ENCODE data around the gene WDR44. TPM values are rescaled to one million over a fixed set of nuclear protein-coding genes. Genes with fewer than 3 reads are reported as not detected.
A peak's percentile ranks its signal among the peaks of the same experiment; 100 is the strongest.

Gene WDR44
- total RNA-seq, 4 donors from 2014 or later: 12.6 to 16.3 (median 14.1) TPM

GRCh38 chrX:118346258-118347094 lies 570 bp downstream of the WDR44 start:
- DNase-seq (peak in 1 of 2 donors; percentile 5), ATAC-seq (peak; percentile 37 to 51)
- no peaks in the 10 kb centered on the region for H3K27me3 ChIP-seq
- peak overlapping the region; percentile 91 to 96 (median 92) for H3K27ac ChIP-seq
- H3K4me1 ChIP-seq: peaks cover 0 to 27% of the 10 kb centered on the region in 2 donors
- intact Hi-C loops (cut with DNase I; ENCODE audit: low total_unique reads): no loop called here
- TF ChIP-seq POLR2A (IDR thresholded peaks at IDR 0.05) (no peak), CTCF (IDR thresholded peaks at IDR 0.05 in 4 of 5, conservative IDR thresholded peaks at IDR 0.05 in 1 of 5) (peak in 1 of 5 experiments; percentile 10)
- no peaks in the 10 kb centered on the region for H3K36me3 ChIP-seq
- H3K9me3 ChIP-seq: no peaks in the 10 kb centered on the region
- peak overlapping the region; percentile 70 to 82 (median 76) for H3K4me3 ChIP-seq
- in situ Hi-C loops (cut with MboI; ENCODE audit: low sequenced_read_pairs in 4 of 4): no loop called here

GRCh38 chrX:118347131-118347530 lies 1.2 kb downstream of the WDR44 start:
- intact Hi-C loops (cut with DNase I; ENCODE audit: low total_unique reads): no loop called here
- in situ Hi-C loops (cut with MboI; ENCODE audit: low sequenced_read_pairs in 4 of 4): no loop called here
- no peak for ATAC-seq
- no peaks in the 10 kb centered on the region for H3K27me3 ChIP-seq
- peaks cover 4 to 29% of the 10 kb centered on the region in 2 donors for H3K4me1 ChIP-seq
- peak overlapping the region; percentile 91 to 96 (median 92) for H3K27ac ChIP-seq
- no peak for DNase-seq
- H3K9me3 ChIP-seq: no peaks in the 10 kb centered on the region
- no peaks in the 10 kb centered on the region for H3K36me3 ChIP-seq
- peak overlapping the region; percentile 70 to 82 (median 76) for H3K4me3 ChIP-seq
- TF ChIP-seq CTCF (IDR thresholded peaks at IDR 0.05 in 4 of 5, conservative IDR thresholded peaks at IDR 0.05 in 1 of 5) (no peak), POLR2A (IDR thresholded peaks at IDR 0.05) (no peak)

- DNase-seq (no peak), ATAC-seq (no peak)
- intact Hi-C loops (cut with DNase I; ENCODE audit: low total_unique reads): no loop called here
- Histone ChIP-seq H3K27ac (peak overlapping the region in 3 of 4 donors; percentile 91 to 96 (median 93)), H3K4me1 (peaks cover 4 to 29% of the 10 kb centered on the region in 2 donors), H3K4me3 (peak overlapping the region; percentile 70 to 82 (median 76)), H3K9me3 (no peaks in the 10 kb centered on the region), H3K27me3 (no peaks in the 10 kb centered on the region), H3K36me3 (no peaks in the 10 kb centered on the region)
- no peak for TF ChIP-seq POLR2A (IDR thresholded peaks at IDR 0.05)
- no peak for TF ChIP-seq CTCF (IDR thresholded peaks at IDR 0.05 in 4 of 5, conservative IDR thresholded peaks at IDR 0.05 in 1 of 5)
- in situ Hi-C loops (cut with MboI; ENCODE audit: low sequenced_read_pairs in 4 of 4): no loop called here
These were observed 1.8 kb downstream of the WDR44 start for GRCh38 chrX:118347736-118348135.

- no peak for TF ChIP-seq CTCF (IDR thresholded peaks at IDR 0.05 in 4 of 5, conservative IDR thresholded peaks at IDR 0.05 in 1 of 5)
- no peak for TF ChIP-seq POLR2A (IDR thresholded peaks at IDR 0.05)
- no peak for DNase-seq
- no peak for ATAC-seq
- Histone ChIP-seq H3K9me3 (no peaks in the 10 kb centered on the region), H3K36me3 (no peaks in the 10 kb centered on the region), H3K27ac (peak overlapping the region in 1 of 4 donors; percentile 96), H3K4me3 (peak overlapping the region in 2 of 4 donors; percentile 79 to 82), H3K27me3 (no peaks in the 10 kb centered on the region), H3K4me1 (peaks cover 7 to 30% of the 10 kb centered on the region in 2 donors)
- intact Hi-C loops (cut with DNase I; ENCODE audit: low total_unique reads) (no loop called here), in situ Hi-C loops (cut with MboI; ENCODE audit: low sequenced_read_pairs in 4 of 4) (no loop called here)
These were observed 2.4 kb downstream of the WDR44 start for GRCh38 chrX:118348186-118348810.
